GM18502 (cell line): Measurements from ENCODE around the gene KATNB1.

Source experiments
- ATAC-seq: cut with Tn5 transposase; IDR thresholded peaks from one replicate; pipeline ENCODE4 v1.9.1; 2021; ENCODE audit warnings: mild to moderate bottlenecking; ENCODE audit not compliant: unreplicated experiment, poor library complexity

Gene KATNB1

GRCh38 chr16:57754354-57755060 lies 18.9 kb downstream of the KATNB1 start:
- ATAC-seq: no peak

GRCh38 chr16:57755061-57755684 lies 19.6 kb downstream of the KATNB1 start:
- no peak for ATAC-seq

GRCh38 chr16:57755726-57756423 lies 20.3 kb downstream of the KATNB1 start:
- ATAC-seq: no peak

- peak; percentile 10 for ATAC-seq
Observed at GRCh38 chr16:57756424-57757325, 21.1 kb downstream of the KATNB1 start.

GRCh38 chr16:57757326-57757786 lies 21.8 kb downstream of the KATNB1 start:
- peak; percentile 89 for ATAC-seq

- ATAC-seq: no peak
Observed at GRCh38 chr16:57757883-57758282, 22.3 kb downstream of the KATNB1 start.

- ATAC-seq: no peak
Observed at GRCh38 chr16:57758331-57759117, 23.0 kb downstream of the KATNB1 start.

- ATAC-seq: no peak
Observed at GRCh38 chr16:57759131-57759530, 23.6 kb downstream of the KATNB1 start.

GRCh38 chr16:57759541-57760356 lies 24.2 kb downstream of the KATNB1 start:
- ATAC-seq: no peak

GRCh38 chr16:57760357-57761160 lies 25.0 kb downstream of the KATNB1 start:
- no peak for ATAC-seq

GRCh38 chr16:57761301-57761700 lies 25.7 kb downstream of the KATNB1 start:
- ATAC-seq: no peak

- ATAC-seq: no peak
Observed at GRCh38 chr16:57761957-57762356, 26.4 kb downstream of the KATNB1 start.

- ATAC-seq: no peak
Observed at GRCh38 chr16:57762365-57763040, 26.9 kb downstream of the KATNB1 start.

- no peak for ATAC-seq
Observed at GRCh38 chr16:57763285-57764005, 27.9 kb downstream of the KATNB1 start.

GRCh38 chr16:57764006-57764340 lies 28.4 kb downstream of the KATNB1 start:
- ATAC-seq: no peak

GRCh38 chr16:57764341-57765159 lies 29.0 kb downstream of the KATNB1 start:
- ATAC-seq: peak; percentile 42
